Smooth muscle cell (in vitro differentiated cells): ENCODE results near the gene MTMR3. TPM values are rescaled to one million over a fixed set of nuclear protein-coding genes. Genes with fewer than 3 reads are reported as not detected.

ENCODE experiments used
- DNase-seq: peaks from one replicate; lab custom pipeline; 2025; ENCODE audit not compliant: unreplicated experiment; lab: John Stamatoyannopoulos, UW
- H2AFZ ChIP-seq: fragments of 200-600 bp; sonication (generic); 2 replicates; pipeline ENCODE4 v1.6.0; 2016; ENCODE audit warnings: antibody characterized with exemption, low read depth, mild to moderate bottlenecking
- H3F3A ChIP-seq: fragments of 200-600 bp; sonication (generic); 2 replicates; pipeline ENCODE4 v1.6.0; 2017; ENCODE audit warnings: antibody characterized with exemption, low read depth
- H3K27ac ChIP-seq: fragments of 200-600 bp; sonication (generic); 2 replicates; pipeline ENCODE4 v1.5.1; 2016; ENCODE audit warnings: low read depth, mild to moderate bottlenecking
- H3K27me3 ChIP-seq: fragments of 200-600 bp; sonication (generic); 2 replicates; pipeline ENCODE4 v1.6.1; 2016; ENCODE audit warnings: low read depth, mild to moderate bottlenecking
- H3K36me3 ChIP-seq: fragments of 200-600 bp; sonication (generic); 2 replicates; pipeline ENCODE4 v1.5.1; 2016; ENCODE audit warnings: low read depth
- H3K4me1 ChIP-seq: fragments of 200-600 bp; sonication (generic); 2 replicates; pipeline ENCODE4 v1.5.1; 2016; ENCODE audit warnings: low read depth
- H3K4me2 ChIP-seq: fragments of 200-600 bp; sonication (generic); 2 replicates; pipeline ENCODE4 v1.6.0; 2016; ENCODE audit warnings: mild to moderate bottlenecking
- H3K4me3 ChIP-seq: fragments of 200-600 bp; sonication (generic); 2 replicates; pipeline ENCODE4 v1.5.1; 2016; ENCODE audit warnings: mild to moderate bottlenecking
- H3K79me2 ChIP-seq: fragments of 200-600 bp; sonication (generic); 2 replicates; pipeline ENCODE4 v1.6.0; 2016; ENCODE audit warnings: low read depth, mild to moderate bottlenecking
- H3K9ac ChIP-seq: fragments of 200-600 bp; sonication (generic); 2 replicates; pipeline ENCODE4 v1.6.0; 2016; ENCODE audit warnings: low read depth
- H3K9me3 ChIP-seq: fragments of 200-600 bp; sonication (generic); replicated peaks from 2 replicates; pipeline ENCODE4 v1.5.1; 2016; ENCODE audit warnings: low read depth
- H4K20me1 ChIP-seq: fragments of 200-600 bp; sonication (generic); 2 replicates; pipeline ENCODE4 v1.6.0; 2016; ENCODE audit warnings: low read depth
- CTCF ChIP-seq: fragments of 200-600 bp; sonication (generic); IDR thresholded peaks from 2 replicates; pipeline ENCODE4 v1.5.1; 2017; ENCODE audit warnings: borderline replicate concordance, mild to moderate bottlenecking, antibody characterized with exemption; ENCODE audit not compliant: insufficient read depth, poor library complexity, severe bottlenecking
- WGBS: methylation state at CpG from one replicate; pipeline ENCODE4 v1.1.7; 2016; ENCODE audit warnings: low lambda C conversion rate; 5-methylcytosine and 5-hydroxymethylcytosine counted together
- polyA plus RNA-seq: library from polyadenylated mRNA; unstranded; fragments of >200 nt; fragmentation: Nextera tagmentation; extraction: Ambion mirVana; gene quantifications from 2 replicates; pipeline ENCODE4 v1.2.1, GENCODE V29; 2016
- total RNA-seq: library from RNA; depleted of rRNA; stranded (reverse); fragments of >200 nt; gene quantifications from 2 replicates; pipeline ENCODE4 v1.2.3, GENCODE V29; 2014

Gene MTMR3
- total and polyA plus RNA-seq, 2 experiments from 2014 or later: 15.8 to 48.9 TPM

- no peak for TF ChIP-seq CTCF
- Histone ChIP-seq H3K36me3 (no peaks in the 10 kb centered on the region), H4K20me1 (no peaks in the 10 kb centered on the region), H3K27ac (no peak overlapping the region), H3K9ac (no peak overlapping the region), H3K4me1 (peaks cover 6% of the 10 kb centered on the region), H3K4me3 (no peak overlapping the region), H2AFZ (no peak overlapping the region), H3F3A (no peaks in the 10 kb centered on the region), H3K79me2 (no peaks in the 10 kb centered on the region), H3K9me3 (no peaks in the 10 kb centered on the region), H3K4me2 (no peak overlapping the region), H3K27me3 (no peaks in the 10 kb centered on the region)
- 93% methylated on average over 5 of the region's 5 CpGs for WGBS
- no peak for DNase-seq
Measured at GRCh38 chr22:29872989-29873388, 10.0 kb upstream of the MTMR3 start.

GRCh38 chr22:29873943-29874342, 9.0 kb upstream of the MTMR3 start:
- no peak for TF ChIP-seq CTCF
- DNase-seq: no peak
- Histone ChIP-seq H3K4me2 (no peak overlapping the region), H3K9ac (no peak overlapping the region), H3K4me1 (peaks cover 6% of the 10 kb centered on the region), H3K79me2 (no peaks in the 10 kb centered on the region), H3K27ac (no peak overlapping the region), H3K9me3 (no peaks in the 10 kb centered on the region), H3K27me3 (no peaks in the 10 kb centered on the region), H4K20me1 (no peaks in the 10 kb centered on the region), H3F3A (no peaks in the 10 kb centered on the region), H2AFZ (no peak overlapping the region), H3K36me3 (no peaks in the 10 kb centered on the region), H3K4me3 (no peak overlapping the region)
- WGBS: 71% methylated on average over 2 of the region's 2 CpGs

- Histone ChIP-seq H3K79me2 (no peaks in the 10 kb centered on the region), H3K4me3 (no peak overlapping the region), H3K9ac (no peak overlapping the region), H3K4me1 (no peaks in the 10 kb centered on the region), H2AFZ (peak overlapping the region; percentile 43), H3K9me3 (no peaks in the 10 kb centered on the region), H3K36me3 (no peaks in the 10 kb centered on the region), H3F3A (no peaks in the 10 kb centered on the region), H3K4me2 (peak overlapping the region; percentile 26), H4K20me1 (no peaks in the 10 kb centered on the region), H3K27me3 (no peaks in the 10 kb centered on the region), H3K27ac (peak overlapping the region; percentile 70)
- 14% methylated on average over 2 of the region's 2 CpGs for WGBS
- TF ChIP-seq CTCF: no peak
- no peak for DNase-seq
Measured at GRCh38 chr22:29877620-29878019, 5.4 kb upstream of the MTMR3 start.

- no peak overlapping the region for H3K9ac ChIP-seq
- no peak overlapping the region for H3K27ac ChIP-seq
- no peaks in the 10 kb centered on the region for H3K4me1 ChIP-seq
- TF ChIP-seq CTCF: no peak
- H3F3A ChIP-seq: no peaks in the 10 kb centered on the region
- no peaks in the 10 kb centered on the region for H3K27me3 ChIP-seq
- peaks cover 13% of the 10 kb centered on the region for H3K79me2 ChIP-seq
- H2AFZ ChIP-seq: no peak overlapping the region
- no peaks in the 10 kb centered on the region for H3K36me3 ChIP-seq
- WGBS: 95% methylated on average over 5 of the region's 5 CpGs
- no peaks in the 10 kb centered on the region for H3K9me3 ChIP-seq
- DNase-seq: no peak
- H4K20me1 ChIP-seq: peaks cover 12% of the 10 kb centered on the region
- no peak overlapping the region for H3K4me2 ChIP-seq
- H3K4me3 ChIP-seq: no peak overlapping the region
Measured at GRCh38 chr22:29879753-29880152, 3.2 kb upstream of the MTMR3 start.
